Activated CD4-positive, alpha-beta T cell treated with anti-CD3 and anti-CD28 coated beads for 24 hours (primary cell): ENCODE data around the gene PTPRD.

Experiments
- DNase-seq, 2 donors: peaks; one replicate each; pipeline ENCODE4 v3.0.0-alpha.2; 2020; ENCODE audit warnings: low read depth in 2 of 2

PTPRD gene

GRCh38 chr9:8437876-8438275, 2174.9 kb downstream of the PTPRD start:
- no peak for DNase-seq

- DNase-seq: no peak
Observed at GRCh38 chr9:8437259-8437658, 2175.5 kb downstream of the PTPRD start.

GRCh38 chr9:8436786-8437185, 2176.0 kb downstream of the PTPRD start:
- DNase-seq: no peak

- no peak for DNase-seq
Observed at GRCh38 chr9:8434621-8435020, 2178.2 kb downstream of the PTPRD start.

GRCh38 chr9:8432224-8432623, 2180.6 kb downstream of the PTPRD start:
- no peak for DNase-seq

- DNase-seq: no peak
Observed at GRCh38 chr9:8431505-8431904, 2181.3 kb downstream of the PTPRD start.

GRCh38 chr9:8430945-8431344, 2181.9 kb downstream of the PTPRD start:
- DNase-seq: no peak

GRCh38 chr9:8429768-8430167, 2183.0 kb downstream of the PTPRD start:
- DNase-seq: no peak

- no peak for DNase-seq
Observed at GRCh38 chr9:8429157-8429556, 2183.6 kb downstream of the PTPRD start.

GRCh38 chr9:8428389-8428788, 2184.4 kb downstream of the PTPRD start:
- no peak for DNase-seq

GRCh38 chr9:8424786-8425410, 2187.9 kb downstream of the PTPRD start:
- DNase-seq: no peak

- no peak for DNase-seq
Observed at GRCh38 chr9:8420416-8420815, 2192.4 kb downstream of the PTPRD start.

GRCh38 chr9:8419596-8420275, 2193.1 kb downstream of the PTPRD start:
- DNase-seq: no peak

GRCh38 chr9:8417341-8417740, 2195.5 kb downstream of the PTPRD start:
- DNase-seq: no peak

GRCh38 chr9:8412327-8412726, 2200.5 kb downstream of the PTPRD start:
- DNase-seq: no peak

- no peak for DNase-seq
Observed at GRCh38 chr9:8408575-8409190, 2204.1 kb downstream of the PTPRD start.

GRCh38 chr9:8401961-8402705, 2210.7 kb downstream of the PTPRD start:
- DNase-seq: no peak

- DNase-seq: no peak
Observed at GRCh38 chr9:8400378-8400777, 2212.4 kb downstream of the PTPRD start.

- DNase-seq: no peak
Observed at GRCh38 chr9:8395022-8395421, 2217.8 kb downstream of the PTPRD start.

GRCh38 chr9:8394341-8394740, 2218.5 kb downstream of the PTPRD start:
- no peak for DNase-seq

GRCh38 chr9:8392866-8393265, 2219.9 kb downstream of the PTPRD start:
- DNase-seq: no peak

GRCh38 chr9:8391566-8391965, 2221.2 kb downstream of the PTPRD start:
- no peak for DNase-seq

- DNase-seq: no peak
Observed at GRCh38 chr9:8391132-8391531, 2221.7 kb downstream of the PTPRD start.
